Panc1 (cell line): Measurements from ENCODE around the gene XAF1.

Source experiments
- POLR2AphosphoS5 ChIP-seq: IDR thresholded peaks from 2 replicates; pipeline ENCODE4 v1.6.1; 2012; ENCODE audit warnings: mild to moderate bottlenecking, low read depth, low read length, moderate library complexity
- SIN3A ChIP-seq: IDR thresholded peaks from 2 replicates; pipeline ENCODE4 v1.6.1; 2012; ENCODE audit warnings: low read depth, mild to moderate bottlenecking, low read length, moderate library complexity, borderline replicate concordance; ENCODE audit not compliant: insufficient read depth
- TCF7L2 ChIP-seq: IDR thresholded peaks from 2 replicates; pipeline ENCODE4 v1.6.1; 2011; ENCODE audit warnings: mild to moderate bottlenecking, low read depth, low read length, inconsistent platforms
- TF ChIP-seq, protein P1 (sequence below), 2 experiments: IDR thresholded peaks; 2 replicates each; pipeline ENCODE4 v1.6.1; 2011 to 2012; ENCODE audit warnings: low read depth in 2 of 2, control low read depth in 1 of 2, low read length in 1 of 2, mild to moderate bottlenecking in 1 of 2, moderate library complexity in 1 of 2; ENCODE audit not compliant: insufficient read depth in 1 of 2
- TF ChIP-seq, protein P2 (sequence below): fragments of 450-650 bp; IDR thresholded peaks from 2 replicates; pipeline ENCODE4 v1.5.1; 2017; ENCODE audit warnings: mild to moderate bottlenecking

DNA sequence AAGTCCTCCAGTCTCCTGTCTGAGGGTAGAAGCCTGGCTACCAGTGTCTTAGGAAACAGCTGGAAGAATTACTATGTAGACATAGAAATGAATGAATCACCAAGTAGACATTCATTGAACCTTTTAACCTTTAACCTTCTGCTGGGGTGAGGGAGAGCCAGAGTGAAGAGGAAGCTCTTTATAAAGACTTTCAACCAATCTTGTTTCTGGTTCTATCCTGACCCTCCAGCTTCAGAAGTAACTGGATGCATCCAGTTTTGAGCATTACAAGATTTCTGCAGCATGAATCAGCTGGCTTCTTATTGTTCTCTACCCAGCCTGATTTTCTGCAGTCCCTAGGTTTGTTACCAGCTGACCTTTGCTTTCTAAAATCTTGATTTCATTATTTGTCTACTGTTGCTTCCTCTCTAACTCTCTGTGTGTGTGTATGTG, 67.2 kb downstream of the XAF1 start:
- TF ChIP-seq POLR2AphosphoS5 (no peak), SIN3A (no peak), TCF7L2 (no peak)
- TF ChIP-seq, protein P1, sequence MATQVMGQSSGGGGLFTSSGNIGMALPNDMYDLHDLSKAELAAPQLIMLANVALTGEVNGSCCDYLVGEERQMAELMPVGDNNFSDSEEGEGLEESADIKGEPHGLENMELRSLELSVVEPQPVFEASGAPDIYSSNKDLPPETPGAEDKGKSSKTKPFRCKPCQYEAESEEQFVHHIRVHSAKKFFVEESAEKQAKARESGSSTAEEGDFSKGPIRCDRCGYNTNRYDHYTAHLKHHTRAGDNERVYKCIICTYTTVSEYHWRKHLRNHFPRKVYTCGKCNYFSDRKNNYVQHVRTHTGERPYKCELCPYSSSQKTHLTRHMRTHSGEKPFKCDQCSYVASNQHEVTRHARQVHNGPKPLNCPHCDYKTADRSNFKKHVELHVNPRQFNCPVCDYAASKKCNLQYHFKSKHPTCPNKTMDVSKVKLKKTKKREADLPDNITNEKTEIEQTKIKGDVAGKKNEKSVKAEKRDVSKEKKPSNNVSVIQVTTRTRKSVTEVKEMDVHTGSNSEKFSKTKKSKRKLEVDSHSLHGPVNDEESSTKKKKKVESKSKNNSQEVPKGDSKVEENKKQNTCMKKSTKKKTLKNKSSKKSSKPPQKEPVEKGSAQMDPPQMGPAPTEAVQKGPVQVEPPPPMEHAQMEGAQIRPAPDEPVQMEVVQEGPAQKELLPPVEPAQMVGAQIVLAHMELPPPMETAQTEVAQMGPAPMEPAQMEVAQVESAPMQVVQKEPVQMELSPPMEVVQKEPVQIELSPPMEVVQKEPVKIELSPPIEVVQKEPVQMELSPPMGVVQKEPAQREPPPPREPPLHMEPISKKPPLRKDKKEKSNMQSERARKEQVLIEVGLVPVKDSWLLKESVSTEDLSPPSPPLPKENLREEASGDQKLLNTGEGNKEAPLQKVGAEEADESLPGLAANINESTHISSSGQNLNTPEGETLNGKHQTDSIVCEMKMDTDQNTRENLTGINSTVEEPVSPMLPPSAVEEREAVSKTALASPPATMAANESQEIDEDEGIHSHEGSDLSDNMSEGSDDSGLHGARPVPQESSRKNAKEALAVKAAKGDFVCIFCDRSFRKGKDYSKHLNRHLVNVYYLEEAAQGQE (IDR thresholded peaks at IDR 0.05; ENCODE audit: insufficient read depth in 1 of 2, low read depth in 2 of 2, low read length in 1 of 2) = no peak
- TF ChIP-seq, protein P2, sequence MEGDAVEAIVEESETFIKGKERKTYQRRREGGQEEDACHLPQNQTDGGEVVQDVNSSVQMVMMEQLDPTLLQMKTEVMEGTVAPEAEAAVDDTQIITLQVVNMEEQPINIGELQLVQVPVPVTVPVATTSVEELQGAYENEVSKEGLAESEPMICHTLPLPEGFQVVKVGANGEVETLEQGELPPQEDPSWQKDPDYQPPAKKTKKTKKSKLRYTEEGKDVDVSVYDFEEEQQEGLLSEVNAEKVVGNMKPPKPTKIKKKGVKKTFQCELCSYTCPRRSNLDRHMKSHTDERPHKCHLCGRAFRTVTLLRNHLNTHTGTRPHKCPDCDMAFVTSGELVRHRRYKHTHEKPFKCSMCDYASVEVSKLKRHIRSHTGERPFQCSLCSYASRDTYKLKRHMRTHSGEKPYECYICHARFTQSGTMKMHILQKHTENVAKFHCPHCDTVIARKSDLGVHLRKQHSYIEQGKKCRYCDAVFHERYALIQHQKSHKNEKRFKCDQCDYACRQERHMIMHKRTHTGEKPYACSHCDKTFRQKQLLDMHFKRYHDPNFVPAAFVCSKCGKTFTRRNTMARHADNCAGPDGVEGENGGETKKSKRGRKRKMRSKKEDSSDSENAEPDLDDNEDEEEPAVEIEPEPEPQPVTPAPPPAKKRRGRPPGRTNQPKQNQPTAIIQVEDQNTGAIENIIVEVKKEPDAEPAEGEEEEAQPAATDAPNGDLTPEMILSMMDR = no peak
